Measurements from ENCODE around the gene PCDH11X.
"Not testable (repeated sequence)": the region's sequence is repeated elsewhere in the genome, so short reads cannot be mapped to it uniquely, and the experiment has no call there.

DNA sequence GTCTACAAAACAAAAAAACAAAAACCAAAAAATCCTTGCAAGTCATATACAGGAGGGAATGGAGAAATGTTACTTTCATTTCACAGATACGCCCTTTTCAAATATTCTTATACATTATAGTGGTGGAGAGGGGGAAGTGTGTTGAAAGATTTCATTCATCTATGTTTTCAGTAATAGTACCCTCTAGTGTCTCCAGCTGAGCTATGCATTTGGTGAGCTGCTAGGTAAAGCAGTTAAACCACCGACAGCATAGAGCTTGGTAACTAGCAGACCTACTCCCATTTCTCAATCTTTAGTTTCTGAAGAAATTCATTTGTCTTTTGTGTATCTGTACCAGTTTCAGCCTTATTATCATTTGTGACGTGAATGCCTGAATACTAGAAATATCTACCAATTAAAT is 5.2 kb upstream of the PCDH11X start:
- TF ChIP-seq, protein P1, sequence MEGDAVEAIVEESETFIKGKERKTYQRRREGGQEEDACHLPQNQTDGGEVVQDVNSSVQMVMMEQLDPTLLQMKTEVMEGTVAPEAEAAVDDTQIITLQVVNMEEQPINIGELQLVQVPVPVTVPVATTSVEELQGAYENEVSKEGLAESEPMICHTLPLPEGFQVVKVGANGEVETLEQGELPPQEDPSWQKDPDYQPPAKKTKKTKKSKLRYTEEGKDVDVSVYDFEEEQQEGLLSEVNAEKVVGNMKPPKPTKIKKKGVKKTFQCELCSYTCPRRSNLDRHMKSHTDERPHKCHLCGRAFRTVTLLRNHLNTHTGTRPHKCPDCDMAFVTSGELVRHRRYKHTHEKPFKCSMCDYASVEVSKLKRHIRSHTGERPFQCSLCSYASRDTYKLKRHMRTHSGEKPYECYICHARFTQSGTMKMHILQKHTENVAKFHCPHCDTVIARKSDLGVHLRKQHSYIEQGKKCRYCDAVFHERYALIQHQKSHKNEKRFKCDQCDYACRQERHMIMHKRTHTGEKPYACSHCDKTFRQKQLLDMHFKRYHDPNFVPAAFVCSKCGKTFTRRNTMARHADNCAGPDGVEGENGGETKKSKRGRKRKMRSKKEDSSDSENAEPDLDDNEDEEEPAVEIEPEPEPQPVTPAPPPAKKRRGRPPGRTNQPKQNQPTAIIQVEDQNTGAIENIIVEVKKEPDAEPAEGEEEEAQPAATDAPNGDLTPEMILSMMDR (IDR thresholded peaks at IDR 0.05) = not testable (repeated sequence)
- not testable (repeated sequence) for TF ChIP-seq POLR2A (IDR thresholded peaks at IDR 0.05)

Measured in body of pancreas (tissue), 4 donors.